Stimulated activated CD4-positive, alpha-beta T cell treated with anti-CD3 and anti-CD28 coated beads, Interleukin-4, amount 100 ng/mL, for 48 hours (primary cell): ENCODE measurements around the gene CAPZA3.
"Not testable (repeated sequence)": the region's sequence is repeated elsewhere in the genome, so short reads cannot be mapped to it uniquely, and the experiment has no call there.

Experiments
- DNase-seq, 2 donors: peaks; one replicate each; pipeline ENCODE4 v3.0.0-alpha.2; 2020; ENCODE audit warnings: low read depth in 2 of 2

Gene CAPZA3, protein sequence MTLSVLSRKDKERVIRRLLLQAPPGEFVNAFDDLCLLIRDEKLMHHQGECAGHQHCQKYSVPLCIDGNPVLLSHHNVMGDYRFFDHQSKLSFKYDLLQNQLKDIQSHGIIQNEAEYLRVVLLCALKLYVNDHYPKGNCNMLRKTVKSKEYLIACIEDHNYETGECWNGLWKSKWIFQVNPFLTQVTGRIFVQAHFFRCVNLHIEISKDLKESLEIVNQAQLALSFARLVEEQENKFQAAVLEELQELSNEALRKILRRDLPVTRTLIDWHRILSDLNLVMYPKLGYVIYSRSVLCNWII

GRCh38 chr12:18737819-18738218 lies at the start of gene CAPZA3, which contains the start of gene PLCZ1:
Gene CAPZA3, plus strand, starts transcription at chr12:18738119. Its CDS starts 150 bp downstream, at chr12:18738269.
Gene PLCZ1, minus strand, starts transcription at chr12:18738012. Its CDS starts 641 bp downstream, at chr12:18737371.
- DNase-seq = no peak

- DNase-seq = no peak
These were observed 48.1 kb upstream of the CAPZA3 start for GRCh38 chr12:18689771-18690170.

DNA sequence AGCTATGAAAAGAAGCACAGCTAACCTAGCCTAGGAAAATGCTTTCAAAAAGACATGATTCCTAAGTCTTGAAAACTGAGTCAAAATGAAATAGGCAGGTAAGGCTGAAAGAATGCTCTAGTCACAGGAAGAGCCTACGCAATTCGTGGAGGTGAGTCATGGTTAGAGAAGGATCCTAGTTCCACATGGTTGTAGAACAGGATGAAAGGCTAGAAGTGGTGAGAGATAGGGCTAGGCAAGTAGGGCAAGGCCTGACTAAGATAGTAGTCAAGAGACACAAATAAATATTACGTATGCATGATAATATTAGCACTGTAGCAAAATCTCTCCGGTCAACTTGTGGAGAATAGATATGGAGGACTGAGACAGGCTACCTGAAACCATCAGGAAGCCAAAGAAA lies 47.3 kb upstream of the CAPZA3 start:
- no peak for DNase-seq

- not testable (repeated sequence) for DNase-seq
These were observed 43.9 kb upstream of the CAPZA3 start for GRCh38 chr12:18693986-18694385.

GRCh38 chr12:18696971-18697602 lies 40.8 kb upstream of the CAPZA3 start:
- no peak for DNase-seq

- no peak for DNase-seq
These were observed 37.6 kb upstream of the CAPZA3 start for GRCh38 chr12:18700271-18700670.

DNA sequence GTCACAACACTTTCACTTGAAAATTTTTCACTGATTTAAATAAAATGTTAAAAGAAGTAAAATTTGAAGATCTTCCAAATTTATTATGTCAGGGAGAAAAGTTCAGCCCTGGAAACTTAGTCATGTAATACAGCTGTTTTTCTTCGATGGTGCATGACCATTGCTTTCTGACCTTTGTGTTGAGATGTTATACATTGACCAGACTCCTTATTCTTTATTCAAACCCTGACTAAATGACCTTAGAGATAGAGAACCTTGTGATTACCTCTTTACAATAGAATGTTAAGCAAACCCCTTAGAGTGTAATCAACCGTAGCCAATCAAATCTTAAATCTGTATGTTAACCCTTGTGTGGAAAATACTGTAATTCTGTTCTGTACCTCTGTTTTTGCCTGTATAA lies 34.6 kb upstream of the CAPZA3 start:
- DNase-seq = no peak

GRCh38 chr12:18703911-18704310 lies 34.0 kb upstream of the CAPZA3 start:
- no peak for DNase-seq

GRCh38 chr12:18706798-18707197 lies 31.1 kb upstream of the CAPZA3 start:
- no peak for DNase-seq

DNA sequence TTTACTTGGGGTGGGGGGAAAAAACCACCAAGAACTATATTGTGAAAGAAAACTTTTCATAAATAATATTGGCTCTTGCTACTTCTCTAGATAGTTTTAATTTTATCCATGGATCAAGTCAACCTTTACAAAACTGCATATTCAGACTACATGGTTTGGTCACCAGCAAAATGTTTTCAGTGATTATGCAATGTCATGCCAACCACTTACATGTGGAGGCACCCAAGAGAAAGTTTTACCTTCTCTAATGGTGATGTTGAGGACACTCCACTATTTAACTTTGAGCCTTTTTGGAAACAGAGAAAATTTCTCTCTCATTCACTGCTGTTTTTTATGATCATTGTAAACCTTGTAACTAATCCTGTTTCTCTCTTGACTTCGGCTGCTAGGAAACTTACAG lies 21.7 kb upstream of the CAPZA3 start:
- DNase-seq = no peak

DNA sequence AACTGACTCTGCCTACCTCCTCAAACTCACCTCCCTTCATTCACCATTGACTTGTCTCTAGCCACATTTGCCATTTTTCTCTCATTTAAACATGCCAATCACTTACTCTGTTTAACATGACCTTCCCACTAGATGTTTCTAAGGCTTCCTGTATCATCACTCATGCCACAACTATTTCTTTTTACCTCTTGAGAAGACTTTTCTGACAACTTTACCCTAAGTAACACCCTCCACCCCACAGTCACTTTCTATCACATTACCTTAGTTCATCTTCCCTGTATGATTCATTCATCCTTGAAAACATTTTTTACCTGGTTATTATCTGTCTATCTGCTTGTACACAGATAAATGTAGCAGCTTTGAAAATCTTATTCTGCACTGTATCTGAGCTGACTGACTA lies 19.5 kb upstream of the CAPZA3 start:
- no peak for DNase-seq

- no peak for DNase-seq
These were observed 17.9 kb upstream of the CAPZA3 start for GRCh38 chr12:18719922-18720510.

- no peak for DNase-seq
These were observed 17.2 kb upstream of the CAPZA3 start for GRCh38 chr12:18720690-18721089.

- no peak for DNase-seq
These were observed 16.5 kb upstream of the CAPZA3 start for GRCh38 chr12:18721452-18721851.

GRCh38 chr12:18723752-18724151 lies 14.2 kb upstream of the CAPZA3 start:
- DNase-seq = no peak

- no peak for DNase-seq
These were observed 6.8 kb upstream of the CAPZA3 start for GRCh38 chr12:18731156-18731555.

GRCh38 chr12:18747895-18748294 lies 10.0 kb downstream of the CAPZA3 start:
- no peak for DNase-seq

DNA sequence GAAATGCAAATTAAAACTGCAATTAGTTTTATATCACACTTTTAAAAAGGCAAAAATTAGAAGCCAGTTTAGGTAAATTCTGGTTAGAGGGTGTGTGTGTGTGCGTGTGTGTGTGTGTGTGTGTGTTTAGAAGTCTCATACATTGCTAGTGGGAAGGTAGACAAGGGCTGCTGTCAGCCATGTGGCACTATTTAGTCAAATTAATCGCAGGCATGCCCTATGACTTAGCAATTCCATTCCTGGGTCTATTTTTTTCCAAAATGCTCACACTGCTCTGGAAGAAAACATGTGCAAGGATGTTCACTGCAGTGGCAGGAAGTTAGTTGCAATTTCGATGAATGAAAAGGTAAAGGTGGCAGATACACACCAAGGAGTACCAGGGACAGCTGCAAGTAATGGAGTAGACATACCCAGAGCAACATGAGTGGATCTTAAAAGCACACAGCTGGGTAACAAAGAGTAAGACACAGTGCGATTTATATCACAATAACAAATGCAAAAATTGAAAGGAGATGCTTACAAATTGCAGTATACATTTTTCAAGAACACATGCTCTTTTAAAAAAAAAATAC lies 11.6 kb downstream of the CAPZA3 start:
- no peak for DNase-seq

- no peak for DNase-seq
These were observed 12.2 kb downstream of the CAPZA3 start for GRCh38 chr12:18750085-18750484.

GRCh38 chr12:18751866-18752265 lies 13.9 kb downstream of the CAPZA3 start:
- DNase-seq = no peak

GRCh38 chr12:18752280-18752920 lies 14.5 kb downstream of the CAPZA3 start:
- no peak for DNase-seq

GRCh38 chr12:18752947-18753346 lies 15.0 kb downstream of the CAPZA3 start:
- DNase-seq = no peak
